T-helper 2 cell treated with Interferon-gamma antibody and Interleukin-4, amounts not matched to agents 5 μg/mL and 100 μg/mL, for 36 hours (primary cell): Measurements from ENCODE around the gene TTC17.
A peak's percentile ranks its signal among the peaks of the same experiment; 100 is the strongest.
"Not testable (repeated sequence)": the region's sequence is repeated elsewhere in the genome, so short reads cannot be mapped to it uniquely, and the experiment has no call there.

Source experiments
- DNase-seq: peaks from one replicate; pipeline ENCODE4 v3.0.0; 2021; ENCODE audit warnings: low spot score
- H3K27ac Mint-ChIP-seq: one replicate; pipeline ENCODE4 v1.8.0; 2021; ENCODE audit warnings: mild to moderate bottlenecking, mixed read lengths
- H3K27me3 Mint-ChIP-seq: one replicate; pipeline ENCODE4 v1.8.0; 2021; ENCODE audit warnings: low read depth, mixed read lengths
- H3K36me3 Mint-ChIP-seq: one replicate; pipeline ENCODE4 v1.8.0; 2021; ENCODE audit warnings: low read depth, mixed read lengths
- H3K4me1 Mint-ChIP-seq: one replicate; pipeline ENCODE4 v1.8.0; 2021; ENCODE audit warnings: low read depth, mixed read lengths
- H3K4me3 Mint-ChIP-seq: one replicate; pipeline ENCODE4 v1.8.0; 2022; ENCODE audit warnings: mild to moderate bottlenecking, moderate library complexity, mixed read lengths
- H3K9me3 Mint-ChIP-seq: one replicate; pipeline ENCODE4 v1.8.0; 2021; ENCODE audit warnings: mixed read lengths

TTC17 gene

DNA sequence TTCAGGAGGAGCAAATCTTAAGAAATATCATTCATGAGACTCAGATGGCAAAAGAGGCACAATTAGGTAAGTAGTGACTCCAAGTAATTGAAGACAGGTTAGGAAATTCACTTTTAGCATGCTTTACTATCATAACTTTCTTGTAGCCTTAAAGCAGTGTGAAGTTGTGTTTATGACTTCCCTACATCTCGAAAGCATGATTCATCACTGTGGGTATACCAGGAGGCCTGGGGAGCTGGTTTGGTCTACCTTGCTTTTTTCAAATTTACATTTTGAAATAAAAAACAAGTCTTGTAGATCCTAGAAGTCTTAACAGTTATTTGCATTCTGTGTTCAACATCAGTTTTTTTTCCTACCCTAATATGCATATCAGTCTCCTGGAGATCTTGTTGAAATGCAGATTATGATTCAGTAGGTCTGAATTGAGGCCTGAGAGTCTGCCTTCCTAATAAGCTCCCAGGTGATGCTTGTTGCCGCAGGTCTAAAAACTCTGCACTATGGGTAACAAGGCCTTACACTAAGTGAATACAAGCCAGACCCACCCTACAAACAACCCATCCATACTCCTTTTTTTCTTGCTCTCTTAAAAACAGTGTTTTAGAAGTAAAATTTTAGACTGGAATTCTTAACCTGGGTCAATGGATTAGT lies 41.4 kb downstream of the TTC17 start:
- H3K4me1 Mint-ChIP-seq = peaks cover 17% of the 10 kb centered on the region
- peaks cover 83% of the 10 kb centered on the region for H3K36me3 Mint-ChIP-seq
- no peaks in the 10 kb centered on the region for H3K9me3 Mint-ChIP-seq
- no peak for DNase-seq
- no peak overlapping the region for H3K27ac Mint-ChIP-seq
- H3K4me3 Mint-ChIP-seq = no peak overlapping the region
- H3K27me3 Mint-ChIP-seq = no peaks in the 10 kb centered on the region

DNA sequence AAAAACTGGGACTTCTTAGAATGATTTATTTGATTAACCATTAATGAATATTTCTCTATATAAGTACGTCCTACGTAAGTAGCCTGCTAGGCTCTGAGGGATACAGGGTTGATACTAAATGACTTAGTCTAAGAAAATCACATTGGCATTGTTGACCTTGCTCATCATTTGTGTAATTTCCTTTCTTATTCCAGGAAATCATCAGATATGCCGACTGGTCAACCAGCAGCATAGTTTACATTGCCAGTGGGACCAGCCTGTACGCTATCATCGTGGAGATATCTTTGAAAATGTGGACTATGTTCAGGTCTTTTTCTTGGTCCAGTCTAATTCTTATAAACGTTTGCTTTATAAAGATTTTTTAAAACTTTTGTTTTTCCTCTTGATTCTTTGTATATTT lies 42.5 kb downstream of the TTC17 start:
- no peaks in the 10 kb centered on the region for H3K27me3 Mint-ChIP-seq
- DNase-seq = no peak
- H3K9me3 Mint-ChIP-seq = no peaks in the 10 kb centered on the region
- H3K27ac Mint-ChIP-seq = no peak overlapping the region
- H3K4me3 Mint-ChIP-seq = no peak overlapping the region
- peaks cover 83% of the 10 kb centered on the region for H3K36me3 Mint-ChIP-seq
- H3K4me1 Mint-ChIP-seq = peaks cover 17% of the 10 kb centered on the region

DNA sequence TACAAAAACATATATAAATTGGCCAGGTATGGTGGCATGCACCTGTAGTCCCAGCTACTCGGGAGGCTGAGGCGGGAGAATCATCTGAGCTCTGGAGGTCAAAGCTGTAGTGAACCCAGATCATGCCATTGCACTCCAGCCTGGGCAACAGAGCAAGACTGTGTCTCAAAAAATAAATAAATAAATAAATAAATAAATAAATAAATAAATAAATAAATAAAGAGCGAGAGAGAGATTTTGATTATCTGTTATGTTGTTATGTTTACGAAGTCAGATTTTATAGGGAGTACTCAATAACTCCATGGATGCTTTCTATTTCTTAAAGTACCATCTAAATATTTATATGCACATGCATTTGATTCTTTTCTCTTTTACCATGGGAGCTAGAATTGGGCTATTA lies 43.1 kb downstream of the TTC17 start:
- H3K36me3 Mint-ChIP-seq = peaks cover 81% of the 10 kb centered on the region

DNA sequence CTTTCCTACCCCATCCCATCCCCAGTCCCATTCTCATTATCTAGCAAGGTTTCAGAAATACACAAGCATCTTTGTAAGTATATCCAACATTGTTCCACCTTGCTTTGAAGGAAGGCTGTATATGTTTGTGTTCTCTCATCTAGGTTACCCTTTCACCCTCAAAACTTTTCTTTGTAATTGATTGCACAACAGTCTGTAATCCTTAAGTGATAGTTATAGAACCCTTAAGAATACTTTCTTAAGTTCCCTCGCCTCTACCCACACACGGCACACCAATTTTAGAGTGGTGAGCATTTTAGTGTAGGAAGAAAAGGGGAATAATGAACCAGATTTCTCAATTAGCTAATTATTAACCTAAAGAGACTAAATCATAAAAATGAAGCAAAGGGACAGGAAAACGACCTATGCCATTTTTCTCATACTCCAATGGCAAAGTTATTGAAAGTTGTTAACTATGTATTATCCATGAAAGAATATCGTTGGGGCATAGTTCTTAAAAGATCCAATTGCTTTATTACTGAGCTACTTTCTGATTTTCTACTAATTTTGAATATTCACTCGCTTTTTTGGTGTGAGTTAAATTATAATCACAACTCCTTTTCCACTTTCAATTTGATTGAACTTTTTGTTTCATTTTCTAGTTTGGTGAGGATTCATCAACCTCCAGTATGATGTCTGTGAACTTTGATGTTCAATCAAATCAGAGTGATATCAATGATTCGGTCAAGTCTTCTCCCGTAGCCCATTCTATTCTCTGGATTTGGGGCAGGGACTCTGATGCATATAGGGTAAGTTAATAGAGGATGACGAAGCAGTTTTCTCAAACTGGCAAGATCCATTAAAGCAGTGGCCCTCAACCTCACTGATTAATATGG lies 44.9 kb downstream of the TTC17 start:
- no peaks in the 10 kb centered on the region for H3K9me3 Mint-ChIP-seq
- no peaks in the 10 kb centered on the region for H3K27me3 Mint-ChIP-seq
- peaks cover 73% of the 10 kb centered on the region for H3K36me3 Mint-ChIP-seq
- DNase-seq = no peak
- H3K4me1 Mint-ChIP-seq = peaks cover 13% of the 10 kb centered on the region
- H3K4me3 Mint-ChIP-seq = no peak overlapping the region
- H3K27ac Mint-ChIP-seq = no peak overlapping the region

More for the DNA sequence above, 43.1 kb downstream of the TTC17 start:
- not testable (repeated sequence) for H3K27me3 Mint-ChIP-seq, DNase-seq, H3K27ac Mint-ChIP-seq, H3K4me3 Mint-ChIP-seq, H3K9me3 Mint-ChIP-seq
- H3K4me1 Mint-ChIP-seq = peaks cover 17% of the 10 kb centered on the region

DNA sequence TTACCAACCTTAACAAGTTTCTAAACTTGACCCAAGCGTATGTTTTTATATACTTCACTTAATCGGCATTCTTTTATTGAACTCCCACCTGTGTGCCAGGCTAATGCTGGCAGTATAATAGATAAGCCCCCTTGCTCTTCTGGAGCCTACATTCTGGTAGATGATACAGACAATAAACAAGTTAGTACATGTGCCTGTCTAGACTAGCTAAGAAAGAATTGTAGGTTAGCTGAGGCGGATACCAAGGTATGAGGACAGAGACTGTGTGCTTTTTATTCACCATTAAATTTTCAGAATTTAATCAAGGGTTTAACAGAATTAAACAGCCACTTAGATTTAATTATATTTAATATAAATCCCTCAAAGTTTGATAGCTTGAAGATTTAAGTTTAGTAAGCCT lies 45.7 kb downstream of the TTC17 start:
- Mint-ChIP-seq H3K27ac (no peak overlapping the region), H3K9me3 (no peaks in the 10 kb centered on the region), H3K4me1 (peaks cover 8% of the 10 kb centered on the region), H3K27me3 (no peaks in the 10 kb centered on the region), H3K4me3 (no peak overlapping the region), H3K36me3 (peaks cover 70% of the 10 kb centered on the region)
- no peak for DNase-seq

DNA sequence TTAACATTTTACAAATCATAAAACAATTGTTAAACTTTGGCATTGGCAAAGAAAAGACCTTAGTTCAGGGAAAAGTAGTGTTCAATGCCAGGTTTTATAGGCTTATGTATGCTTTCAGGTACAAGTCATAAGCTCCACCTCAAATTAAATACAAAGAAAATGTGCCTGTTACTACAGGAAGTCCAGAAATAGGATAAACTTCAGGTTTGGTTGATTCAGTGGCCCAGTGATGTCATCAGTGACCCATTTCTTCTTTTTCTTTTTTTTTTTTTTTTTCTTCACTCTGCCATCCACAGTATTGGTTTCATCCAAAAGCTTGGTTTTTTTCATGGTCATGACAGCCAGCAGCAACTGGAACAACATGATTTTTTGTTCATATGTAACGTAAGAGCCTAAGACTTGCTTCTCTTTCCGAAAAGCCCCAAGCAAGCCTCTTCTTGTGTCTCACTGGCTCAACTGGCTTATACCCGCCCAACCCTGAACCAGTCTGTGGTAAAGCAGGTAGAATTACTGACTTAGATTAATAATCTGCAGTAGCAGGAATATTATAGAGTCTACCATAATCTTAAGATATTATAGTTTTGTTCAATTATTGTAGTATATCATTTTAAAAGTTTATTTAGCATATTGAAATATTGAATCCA lies 46.2 kb downstream of the TTC17 start:
- Mint-ChIP-seq H3K4me1 (peaks cover 6% of the 10 kb centered on the region), H3K9me3 (no peaks in the 10 kb centered on the region), H3K4me3 (no peak overlapping the region), H3K27ac (no peak overlapping the region), H3K36me3 (peaks cover 65% of the 10 kb centered on the region), H3K27me3 (no peaks in the 10 kb centered on the region)
- no peak for DNase-seq

DNA sequence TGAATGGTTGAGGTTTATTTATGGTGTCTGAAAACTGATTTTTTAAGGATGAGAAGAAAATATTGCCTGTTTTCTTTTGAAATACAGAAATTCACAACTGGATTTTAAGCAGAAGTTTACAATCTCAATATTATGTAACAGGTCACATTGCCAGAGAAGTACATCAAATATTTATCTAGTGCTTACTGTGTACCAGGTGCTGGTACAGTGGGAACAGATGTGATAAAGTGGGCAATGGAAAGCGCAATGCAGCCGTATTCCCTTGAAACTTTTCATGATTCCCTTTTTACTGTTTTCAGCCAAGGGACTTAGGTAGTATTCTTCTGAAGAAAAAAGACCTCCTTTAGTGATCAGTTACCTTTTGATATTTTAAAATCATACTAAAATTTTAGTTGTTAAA lies 49.6 kb downstream of the TTC17 start:
- Mint-ChIP-seq H3K9me3 (no peaks in the 10 kb centered on the region), H3K27ac (no peak overlapping the region), H3K27me3 (no peaks in the 10 kb centered on the region), H3K36me3 (peaks cover 54% of the 10 kb centered on the region), H3K4me1 (peaks cover 7% of the 10 kb centered on the region), H3K4me3 (no peak overlapping the region)
- no peak for DNase-seq

DNA sequence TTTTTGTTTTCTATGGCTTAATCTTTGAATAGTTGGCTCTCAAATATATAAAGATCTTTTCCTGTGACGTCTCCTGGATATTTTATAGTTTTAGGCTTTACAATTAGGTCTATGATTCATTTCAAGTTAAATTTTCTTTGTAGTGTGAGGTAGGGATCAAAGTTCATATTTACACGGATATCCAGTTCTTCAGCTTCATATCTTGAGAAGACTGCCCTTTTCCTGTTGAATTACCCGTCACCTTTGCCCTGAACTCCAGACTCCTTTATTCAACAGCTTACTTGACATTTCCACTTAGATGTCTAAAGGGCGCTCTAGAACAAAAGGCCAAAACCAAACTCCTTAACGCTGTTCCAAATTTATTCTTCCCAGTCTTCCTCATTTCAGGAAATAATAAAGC lies 51.7 kb downstream of the TTC17 start:
- Mint-ChIP-seq H3K4me3 (no peak overlapping the region), H3K36me3 (peaks cover 49% of the 10 kb centered on the region), H3K27ac (no peak overlapping the region), H3K27me3 (no peaks in the 10 kb centered on the region), H3K4me1 (peaks cover 4% of the 10 kb centered on the region), H3K9me3 (no peaks in the 10 kb centered on the region)
- no peak for DNase-seq

DNA sequence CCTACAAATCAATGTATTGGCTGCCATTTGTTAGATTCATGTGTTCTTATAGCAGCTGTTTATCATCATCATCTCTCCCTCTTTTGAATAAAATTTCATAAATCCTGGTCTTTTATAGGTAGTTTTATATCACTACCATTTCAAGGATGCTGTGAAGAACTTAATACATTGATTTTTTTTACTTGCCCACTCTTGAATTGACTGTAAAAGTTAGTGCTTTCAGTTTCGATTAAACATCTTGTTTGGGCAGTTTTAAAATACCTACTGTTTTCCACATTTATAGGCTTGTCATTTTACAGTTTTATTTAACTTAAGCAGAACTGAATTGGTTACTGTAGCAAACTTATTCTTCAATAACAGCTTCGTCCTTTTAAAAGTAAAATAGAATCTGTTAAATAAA lies 59.5 kb downstream of the TTC17 start:
- Mint-ChIP-seq H3K27me3 (no peaks in the 10 kb centered on the region), H3K9me3 (no peaks in the 10 kb centered on the region), H3K36me3 (peaks cover 17% of the 10 kb centered on the region), H3K4me3 (no peak overlapping the region), H3K27ac (no peak overlapping the region), H3K4me1 (peaks cover 5% of the 10 kb centered on the region)
- no peak for DNase-seq

DNA sequence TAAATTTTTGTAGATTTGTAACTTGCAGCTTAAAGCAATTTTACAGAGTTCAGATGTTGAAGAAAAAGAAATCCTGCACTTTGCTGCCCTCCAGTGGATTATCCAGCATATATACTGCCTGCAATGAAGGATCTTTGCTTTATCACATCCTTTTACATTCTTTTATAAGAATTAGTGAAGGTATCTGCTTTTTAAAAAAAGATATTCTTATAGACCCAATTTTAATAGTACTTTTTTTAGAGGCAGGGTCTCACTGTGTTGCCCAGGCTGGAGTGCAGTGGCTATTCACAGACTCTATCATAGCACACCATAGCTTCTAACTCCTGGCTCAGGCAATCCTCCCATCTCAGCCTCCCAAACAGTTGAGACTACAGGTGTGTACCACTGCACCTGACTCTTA lies 60.7 kb downstream of the TTC17 start:
- H3K4me3 Mint-ChIP-seq = no peak overlapping the region
- H3K27me3 Mint-ChIP-seq = no peaks in the 10 kb centered on the region
- H3K4me1 Mint-ChIP-seq = peaks cover 3% of the 10 kb centered on the region
- peak; percentile 10 for DNase-seq
- H3K9me3 Mint-ChIP-seq = no peaks in the 10 kb centered on the region
- no peak overlapping the region for H3K27ac Mint-ChIP-seq
- H3K36me3 Mint-ChIP-seq = peaks cover 12% of the 10 kb centered on the region

DNA sequence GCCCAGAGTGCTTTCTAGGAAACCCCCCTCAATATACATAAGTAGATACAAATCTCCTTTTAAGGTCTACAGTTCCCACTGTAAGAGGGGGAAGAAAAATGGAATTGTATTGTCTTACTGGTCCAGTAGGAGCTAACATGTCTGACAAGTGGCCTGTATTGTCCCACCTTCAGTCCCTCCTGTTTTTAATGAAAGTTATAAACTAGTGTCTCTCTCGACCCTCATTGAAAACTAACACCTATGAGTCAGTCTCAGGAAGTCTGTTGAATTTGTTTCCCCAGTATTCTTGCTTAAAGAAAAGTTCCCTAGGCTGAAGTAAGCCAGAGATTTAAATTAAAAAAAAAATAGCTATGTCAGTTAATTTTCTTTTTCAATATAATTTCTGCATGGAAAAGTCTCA lies 69.3 kb downstream of the TTC17 start:
- Mint-ChIP-seq H3K27ac (no peak overlapping the region), H3K27me3 (no peaks in the 10 kb centered on the region), H3K9me3 (no peaks in the 10 kb centered on the region), H3K36me3 (peaks cover 14% of the 10 kb centered on the region), H3K4me3 (no peak overlapping the region), H3K4me1 (no peaks in the 10 kb centered on the region)
- DNase-seq = no peak

DNA sequence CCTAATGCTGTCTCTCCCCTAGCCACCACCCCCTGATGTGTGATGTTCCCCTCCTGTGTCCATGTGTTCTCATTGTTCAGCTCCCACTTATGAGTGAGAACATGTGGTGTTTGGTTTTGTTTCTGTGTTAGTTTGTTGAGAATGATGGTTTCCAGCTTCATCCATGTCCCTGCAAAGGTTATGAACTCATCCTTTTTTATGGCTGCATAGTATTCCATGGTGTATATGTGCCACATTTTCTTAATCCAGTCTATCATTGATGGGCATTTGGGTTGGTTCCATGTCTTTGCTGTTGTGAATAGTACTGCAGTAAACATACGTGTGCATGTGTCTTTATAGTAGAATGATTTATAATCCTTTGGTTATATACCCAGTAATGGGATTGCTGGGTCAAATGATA lies 72.2 kb downstream of the TTC17 start:
- not testable (repeated sequence) for H3K4me1 Mint-ChIP-seq, H3K27ac Mint-ChIP-seq, DNase-seq, H3K9me3 Mint-ChIP-seq, H3K27me3 Mint-ChIP-seq, H3K4me3 Mint-ChIP-seq
- peaks cover 16% of the 10 kb centered on the region for H3K36me3 Mint-ChIP-seq

DNA sequence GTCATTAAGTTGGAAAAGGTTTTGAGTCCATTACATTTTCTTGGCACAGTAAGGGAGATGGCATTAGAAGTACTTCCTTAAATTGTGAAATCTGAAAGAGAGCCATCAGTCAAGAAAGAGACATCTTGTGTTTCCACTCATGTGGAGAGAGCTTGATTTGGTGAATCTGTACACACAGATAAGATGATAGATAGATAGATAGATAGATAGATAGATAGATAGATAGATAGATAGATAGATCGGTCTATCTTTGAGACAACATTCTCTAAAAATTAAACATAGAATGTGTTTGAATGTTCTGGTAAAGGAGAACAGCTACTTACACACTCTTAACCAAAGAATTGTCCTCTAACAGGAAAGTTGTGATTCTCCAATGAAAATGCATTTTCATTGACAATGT lies 76.2 kb downstream of the TTC17 start:
- H3K9me3 Mint-ChIP-seq = no peaks in the 10 kb centered on the region
- peaks cover 37% of the 10 kb centered on the region for H3K36me3 Mint-ChIP-seq
- no peak overlapping the region for H3K4me3 Mint-ChIP-seq
- H3K27ac Mint-ChIP-seq = no peak overlapping the region
- no peaks in the 10 kb centered on the region for H3K27me3 Mint-ChIP-seq
- no peak for DNase-seq
- no peaks in the 10 kb centered on the region for H3K4me1 Mint-ChIP-seq

DNA sequence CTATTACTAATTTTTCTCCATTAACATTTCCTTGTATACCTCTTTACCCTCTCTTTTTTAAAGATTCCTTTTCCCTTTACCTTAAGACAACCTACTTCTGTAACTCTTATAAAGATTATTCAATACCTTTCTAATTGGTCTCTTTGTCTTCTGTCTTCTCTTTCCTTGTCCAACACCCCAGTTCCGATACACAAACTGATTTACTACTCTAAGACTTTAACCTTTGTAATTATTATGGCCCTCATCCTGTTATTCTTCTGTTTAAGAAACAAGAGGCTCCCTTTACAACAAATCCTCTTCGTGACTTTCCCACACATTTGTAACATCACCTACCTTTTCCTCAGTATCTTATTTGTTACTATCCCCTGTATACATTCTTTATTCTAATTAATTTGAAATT lies 81.8 kb downstream of the TTC17 start:
- no peaks in the 10 kb centered on the region for H3K27me3 Mint-ChIP-seq
- no peak overlapping the region for H3K4me3 Mint-ChIP-seq
- no peak for DNase-seq
- no peaks in the 10 kb centered on the region for H3K4me1 Mint-ChIP-seq
- no peaks in the 10 kb centered on the region for H3K9me3 Mint-ChIP-seq
- H3K27ac Mint-ChIP-seq = no peak overlapping the region
- H3K36me3 Mint-ChIP-seq = peaks cover 47% of the 10 kb centered on the region
